ENCODE measurements around the gene RIMS1.

RIMS1 gene

DNA sequence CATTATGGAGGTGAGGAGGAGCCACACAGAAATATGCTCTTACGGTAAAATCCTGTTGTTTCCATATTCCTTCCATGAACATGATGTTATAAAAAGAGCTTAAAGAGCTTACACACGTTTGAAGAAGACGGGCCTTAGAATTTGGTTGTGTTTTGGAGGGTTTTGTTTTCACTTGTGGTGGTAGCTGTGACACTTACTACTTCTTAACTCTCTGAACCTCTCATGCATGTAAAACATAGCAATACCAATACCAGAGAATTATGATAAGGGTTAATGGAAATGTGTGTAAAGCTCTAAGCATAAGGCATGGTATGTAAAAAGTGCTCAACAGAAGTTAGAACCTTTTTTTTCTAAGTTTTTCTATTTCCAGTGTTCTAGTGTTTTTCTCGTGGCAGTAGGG lies 479.4 kb downstream of the RIMS1 start:
- DNase-seq: no peak

DNA sequence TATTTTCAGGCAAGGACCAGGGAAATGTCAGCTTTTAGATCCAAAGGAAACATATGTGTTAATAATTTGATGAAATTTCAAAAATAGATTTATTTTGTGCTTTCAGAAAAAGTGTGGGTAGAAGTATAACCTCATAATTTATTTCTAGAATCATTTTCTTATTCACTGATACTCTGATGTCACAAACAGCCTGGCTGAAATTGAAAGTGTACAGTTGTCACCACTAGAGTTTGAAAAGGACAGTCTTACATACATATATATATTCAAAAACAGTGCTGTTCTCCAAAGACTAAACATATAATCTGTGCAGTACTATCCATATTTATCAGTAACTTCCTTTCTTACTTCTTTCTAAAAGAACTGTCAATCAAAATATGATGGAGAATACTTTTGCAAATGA lies 481.1 kb downstream of the RIMS1 start:
- no peak for DNase-seq

DNA sequence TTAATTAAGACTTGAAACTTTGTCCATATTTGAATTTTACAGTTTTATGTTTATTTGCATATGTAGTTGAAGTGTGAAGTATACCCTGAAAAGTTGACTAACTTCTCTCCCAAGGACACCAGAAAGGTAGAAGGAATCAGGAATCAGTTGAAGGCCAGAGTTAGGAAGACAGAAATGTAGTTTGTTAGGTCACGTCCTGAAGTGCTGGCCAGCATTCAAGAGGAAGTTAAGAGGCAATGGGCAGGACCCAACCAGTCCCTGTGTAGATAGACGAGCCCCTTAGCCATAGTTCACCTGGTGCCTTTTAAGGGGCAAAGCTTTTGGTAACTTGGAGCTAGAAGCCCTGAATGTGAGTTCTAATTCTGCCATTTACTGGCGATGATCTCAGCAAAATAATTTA lies 485.1 kb downstream of the RIMS1 start:
- DNase-seq: no peak

DNA sequence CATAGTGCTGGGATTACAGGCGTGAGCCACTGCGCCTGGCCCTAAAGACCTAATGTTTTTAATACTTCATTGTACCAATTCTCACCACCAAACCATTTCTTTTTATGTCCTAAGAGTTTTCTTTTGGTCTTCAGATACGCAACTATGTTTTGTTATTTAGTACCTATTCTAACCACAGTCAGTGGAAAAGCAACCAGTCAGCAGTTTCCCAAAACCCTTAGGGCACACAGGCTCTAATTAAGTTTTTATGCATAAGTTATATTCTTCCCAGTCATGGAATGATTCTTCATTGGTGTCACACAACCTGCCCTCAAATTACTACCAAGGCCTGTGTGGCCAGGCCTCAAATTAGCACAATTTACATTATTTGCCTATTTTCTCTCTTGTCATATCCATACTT lies 487.8 kb downstream of the RIMS1 start:
- DNase-seq: no peak

DNA sequence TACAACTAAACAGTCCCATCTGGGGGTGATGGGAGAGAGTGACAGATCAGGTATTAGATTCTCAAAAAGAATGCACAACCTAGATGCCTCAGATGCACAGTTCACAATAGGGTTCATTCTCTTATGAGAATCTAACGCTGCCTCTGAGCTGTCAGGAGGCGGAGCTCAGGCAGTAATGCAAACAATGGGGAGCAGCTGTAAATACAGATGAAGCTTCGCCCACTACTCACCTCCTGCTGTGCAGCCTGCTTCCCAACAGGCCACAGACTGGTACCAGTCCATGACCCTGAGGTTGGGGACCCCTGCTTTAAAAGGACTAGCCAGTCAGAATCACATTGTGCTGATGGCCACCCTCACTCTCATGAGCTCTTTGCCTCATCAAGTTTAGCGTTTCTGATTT lies 488.5 kb downstream of the RIMS1 start:
- no peak for DNase-seq

DNA sequence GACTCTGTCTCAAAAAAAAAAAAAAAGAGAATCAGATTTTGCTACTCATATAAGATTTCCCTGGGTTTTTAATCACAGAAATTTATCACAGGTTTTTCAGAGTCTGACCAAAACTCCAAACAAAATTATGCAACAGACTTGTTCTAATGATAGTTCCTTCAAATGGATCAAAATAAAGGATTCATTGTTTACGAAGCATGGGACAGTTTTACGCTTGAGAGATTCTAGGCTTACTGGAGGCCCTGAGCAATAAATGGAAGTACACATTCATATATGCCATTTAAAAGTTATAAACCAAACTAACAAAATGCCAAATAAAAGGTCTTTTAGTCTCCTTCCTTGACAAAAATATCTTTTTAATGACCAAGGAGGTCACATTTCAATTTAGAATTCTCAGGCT lies 490.4 kb downstream of the RIMS1 start:
- DNase-seq: no peak

DNA sequence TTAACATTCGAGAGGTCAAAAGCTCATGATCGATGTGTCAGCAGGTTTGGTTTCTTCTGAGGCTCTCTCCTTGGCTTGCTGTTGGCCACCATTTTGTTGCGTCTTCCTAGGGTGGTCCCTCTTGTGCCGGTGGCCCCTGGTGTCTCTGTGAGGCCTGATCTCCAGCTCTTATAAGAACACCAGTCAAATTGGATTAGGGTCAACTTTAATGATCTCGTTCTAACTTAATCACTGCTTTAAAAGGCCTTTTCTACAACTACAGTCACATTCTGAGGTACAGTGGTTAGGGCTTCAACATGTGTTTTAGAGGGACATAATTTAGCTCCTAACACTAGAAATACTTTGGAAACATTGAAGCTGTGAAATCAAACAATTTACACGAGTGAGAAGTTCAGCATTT lies 494.7 kb downstream of the RIMS1 start:
- no peak for DNase-seq

DNA sequence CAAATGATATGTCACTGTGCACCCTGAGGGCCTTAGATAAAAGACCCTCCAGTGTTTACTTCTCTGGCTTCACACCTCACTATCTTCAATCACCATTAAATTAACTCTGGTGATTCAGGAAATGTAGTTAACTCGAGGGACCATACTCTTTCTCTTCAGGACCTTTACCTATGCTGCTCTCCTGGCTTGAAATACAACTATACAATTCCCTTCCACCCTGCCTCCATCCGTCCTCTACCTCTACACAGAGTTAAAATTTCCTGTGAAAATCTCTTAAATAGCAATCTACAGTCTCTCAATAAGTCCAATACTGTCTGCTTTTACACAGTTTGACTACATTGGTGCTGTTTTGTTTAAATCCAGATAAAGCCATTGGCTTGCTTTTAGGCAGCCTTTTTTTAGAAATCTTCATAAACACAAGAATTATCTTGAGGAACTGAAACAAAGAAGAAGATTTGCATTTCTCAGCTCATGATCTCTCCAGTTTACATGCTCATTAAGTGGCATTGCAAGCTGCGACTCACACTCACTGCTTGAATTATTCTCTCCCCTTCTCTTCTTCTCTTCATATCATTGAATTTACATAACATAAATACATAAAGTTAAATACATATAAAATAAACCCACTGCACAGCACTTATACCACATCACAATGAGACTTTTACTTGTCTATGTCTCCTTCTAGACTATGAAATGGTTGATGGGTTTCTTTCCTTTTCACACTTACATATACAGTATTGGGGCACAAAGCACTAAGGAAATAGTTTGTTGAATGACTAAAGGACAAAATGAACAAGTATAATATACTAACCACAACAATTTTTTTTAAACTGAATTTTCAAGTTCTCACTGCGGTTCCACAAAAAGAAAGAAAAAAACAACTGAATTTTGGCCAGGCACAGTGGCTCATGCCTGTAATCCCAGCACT lies 496.5 kb downstream of the RIMS1 start:
- no peak for DNase-seq

DNA sequence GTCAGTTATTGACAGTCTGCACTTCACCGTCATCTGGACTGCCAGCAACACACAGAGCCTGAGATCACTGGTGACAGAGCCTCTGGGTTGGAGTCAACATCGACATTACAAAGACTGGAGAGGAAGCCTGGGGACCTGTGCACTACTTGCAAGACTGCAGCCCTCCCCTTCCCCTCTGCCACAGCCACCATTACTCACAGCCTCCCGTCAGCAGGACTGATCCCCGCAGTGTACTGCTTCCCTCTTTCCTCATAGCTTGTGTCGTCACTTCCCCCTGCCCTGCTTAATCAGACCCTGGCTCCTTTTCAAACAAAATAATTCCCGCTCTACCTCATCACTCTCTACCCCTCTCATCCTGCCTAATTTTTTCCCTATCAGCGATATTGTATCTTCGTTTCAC lies 500.0 kb downstream of the RIMS1 start:
- DNase-seq: peak; percentile 39 to 51 (median 40)

DNA sequence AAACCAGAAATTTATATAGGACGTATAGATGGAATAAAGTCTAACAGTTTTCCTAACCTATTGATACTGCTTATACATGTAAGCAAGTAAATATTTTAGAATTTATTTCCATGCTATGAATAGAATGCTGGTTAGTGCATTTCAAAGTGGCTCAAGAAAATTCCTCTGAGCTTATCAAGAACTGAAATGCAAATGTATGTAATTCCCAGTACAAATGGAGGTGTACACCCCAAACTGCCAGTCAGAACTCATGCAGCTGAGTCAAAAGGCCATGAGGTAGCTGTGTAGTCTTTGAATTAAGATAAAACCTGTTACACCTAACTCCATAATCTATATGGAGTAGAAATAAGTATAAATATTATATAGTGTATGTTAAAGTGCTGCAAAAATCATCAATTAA lies 503.3 kb downstream of the RIMS1 start:
- DNase-seq: no peak

DNA sequence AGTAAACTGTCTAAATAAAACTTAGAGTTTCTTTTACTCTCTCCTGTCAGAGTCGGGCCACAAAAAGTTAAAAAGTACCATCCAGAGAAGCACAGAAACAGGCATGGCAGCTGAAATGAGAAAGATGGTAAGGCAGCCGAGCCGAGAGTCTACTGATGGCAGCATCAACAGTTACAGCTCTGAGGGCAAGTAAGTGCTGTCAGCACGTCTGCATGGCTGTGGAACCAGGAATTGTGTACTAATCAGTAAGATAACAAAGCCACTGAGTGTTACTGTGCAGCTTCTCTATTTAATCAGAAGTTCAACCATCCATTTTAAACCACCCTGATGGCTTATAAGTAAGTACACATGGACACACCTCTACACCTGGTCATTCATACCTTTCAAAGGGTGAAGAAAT lies 504.2 kb downstream of the RIMS1 start:
- DNase-seq: no peak

DNA sequence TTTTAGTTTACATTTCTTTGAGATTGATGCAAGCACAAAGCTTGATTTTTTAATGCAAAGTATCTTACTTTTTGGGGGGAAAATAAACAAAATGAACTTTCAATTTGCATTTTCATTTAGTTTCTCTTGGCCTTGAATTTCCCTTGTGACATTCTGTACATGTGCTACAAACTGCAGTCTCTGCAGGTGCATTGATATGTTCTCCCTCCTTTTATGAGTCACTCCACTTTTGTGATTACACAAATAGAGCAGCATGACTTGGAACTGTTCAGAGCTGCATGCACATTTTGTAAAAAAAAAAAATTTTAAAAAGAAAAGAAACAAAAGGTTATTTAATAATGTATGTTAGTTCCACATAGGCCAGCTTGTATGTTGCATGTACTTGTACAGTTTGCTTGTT lies 515.5 kb downstream of the RIMS1 start:
- DNase-seq: no peak

DNA sequence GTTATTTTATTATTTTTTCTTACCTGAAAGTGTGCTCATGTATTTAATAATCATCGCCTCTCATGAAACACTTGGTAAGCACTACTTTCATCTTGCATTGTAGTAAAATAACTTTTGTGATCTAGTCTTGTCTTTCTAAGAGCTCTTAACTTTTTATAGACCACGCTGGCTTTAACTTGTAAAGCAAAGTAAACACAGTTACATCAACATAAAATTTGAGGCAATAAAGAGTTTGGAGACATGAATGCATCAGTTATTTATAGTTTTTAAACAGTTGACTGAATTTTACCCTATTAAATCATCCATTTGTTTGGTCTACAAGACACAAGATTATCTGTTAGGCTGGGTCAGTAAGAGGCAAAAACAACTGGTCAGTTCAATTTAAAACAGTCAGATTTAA lies 517.1 kb downstream of the RIMS1 start:
- no peak for DNase-seq

DNA sequence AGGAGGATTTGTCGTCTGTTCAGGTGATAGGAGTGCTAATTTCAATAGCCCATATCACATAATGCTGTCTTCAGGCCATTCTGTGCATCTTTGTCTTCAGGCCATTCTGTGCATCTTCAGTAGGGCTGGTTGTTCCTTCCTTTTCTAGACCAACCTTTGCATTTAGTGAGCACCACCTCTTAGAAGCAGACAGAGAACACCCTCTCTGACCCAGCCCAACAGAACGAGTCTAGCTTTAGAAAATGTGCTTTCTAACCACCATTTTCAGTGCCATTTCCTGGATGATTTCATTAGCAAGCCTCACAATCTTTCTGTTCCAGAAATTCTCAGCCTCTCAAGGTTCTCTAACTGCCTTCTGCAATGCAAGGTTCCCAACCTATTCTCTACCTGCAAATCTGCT lies 520.2 kb downstream of the RIMS1 start:
- DNase-seq: no peak

DNA sequence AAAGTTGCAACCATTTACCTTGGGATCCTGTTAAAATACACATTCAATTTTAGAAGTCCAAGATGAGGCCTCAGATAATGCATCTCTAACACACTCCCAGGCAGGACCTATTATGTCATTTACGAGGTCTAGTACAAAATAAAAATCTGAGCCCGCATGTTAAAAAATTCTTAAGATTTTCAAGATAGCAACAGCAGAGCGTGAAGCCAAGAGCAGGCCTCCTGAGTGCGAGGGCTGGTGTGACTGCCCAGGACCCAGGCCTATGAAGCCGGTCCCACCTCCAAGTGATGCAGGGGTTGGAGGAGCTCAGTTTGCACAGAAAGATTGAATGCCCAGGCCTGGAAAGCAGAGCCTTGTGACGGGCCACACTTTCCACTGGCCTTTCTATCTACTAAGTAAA lies 524.4 kb downstream of the RIMS1 start:
- no peak for DNase-seq

DNA sequence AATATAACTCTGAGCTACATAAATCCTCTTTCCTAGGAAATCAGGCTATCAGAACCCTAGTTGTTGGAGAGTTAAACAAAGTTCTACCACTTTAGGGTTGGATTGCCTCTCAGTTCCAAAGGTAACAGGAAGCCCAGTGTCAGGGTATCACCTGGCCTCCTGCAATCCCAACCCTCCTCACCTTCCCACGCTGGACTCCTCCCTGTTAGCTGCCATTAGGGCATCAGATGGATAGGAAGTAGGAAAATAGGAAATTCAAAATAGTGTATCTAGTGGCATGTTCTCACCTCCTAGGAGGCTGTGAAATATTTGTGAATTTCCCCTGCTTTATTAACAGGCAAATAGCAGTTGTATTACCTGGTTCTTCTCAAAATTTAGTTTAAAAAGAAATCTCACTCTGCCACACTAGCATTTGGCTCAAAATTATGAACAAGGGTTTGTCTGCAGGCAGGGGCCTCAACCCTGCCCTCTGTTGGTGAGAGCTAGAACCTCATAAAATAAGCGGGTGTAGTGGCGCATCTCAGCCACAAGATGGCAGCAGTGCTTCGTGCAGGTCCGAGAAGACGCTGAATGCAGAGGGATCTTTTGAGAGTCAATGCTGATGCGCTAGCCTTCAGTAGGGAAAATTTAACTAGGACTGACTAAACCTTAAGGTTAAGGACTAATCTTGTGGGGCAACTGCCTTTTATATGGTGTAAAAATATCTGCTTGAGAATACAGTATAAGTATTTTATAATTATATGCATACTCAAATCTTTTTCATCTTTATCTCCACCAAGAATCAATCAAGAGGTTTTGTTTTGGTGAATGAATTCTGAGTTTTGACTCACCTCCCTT lies 525.7 kb downstream of the RIMS1 start:
- peak; percentile 80 to 86 (median 80) for DNase-seq

DNA sequence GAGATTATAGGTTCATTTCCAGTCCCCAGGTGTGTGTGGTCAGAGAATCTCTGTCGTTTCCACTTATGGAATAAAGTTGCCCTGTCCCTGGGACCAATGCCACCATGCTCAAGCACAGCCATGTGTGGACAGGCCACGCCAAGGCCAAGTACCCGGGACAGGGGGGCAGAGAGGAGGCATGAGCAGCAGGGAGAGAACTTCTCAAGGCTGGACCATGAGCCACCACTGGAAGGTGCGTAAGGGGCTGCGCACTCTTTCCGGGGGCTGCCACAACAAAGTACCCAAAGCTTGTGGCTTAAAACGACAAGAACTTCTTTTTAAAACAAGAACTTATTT lies 526.3 kb downstream of the RIMS1 start:
- DNase-seq: no peak

DNA sequence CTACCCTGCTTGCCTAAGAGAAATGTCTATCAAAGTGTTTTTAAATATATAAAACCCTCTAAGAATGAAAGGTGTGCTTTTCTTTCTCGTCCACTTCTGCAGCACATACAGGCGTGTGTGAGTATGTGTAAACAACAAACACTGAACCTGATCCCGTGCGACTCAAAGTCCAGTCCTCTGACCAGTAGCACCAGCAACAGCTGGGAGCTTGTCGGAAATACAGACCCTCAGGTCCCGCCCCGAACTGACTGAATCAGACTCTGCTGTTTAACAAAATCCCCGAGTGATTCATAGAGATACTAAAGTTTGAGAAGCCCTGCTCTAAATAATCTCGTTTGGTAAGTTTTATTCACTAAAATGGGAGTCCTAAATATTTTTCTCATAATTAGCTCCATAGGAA lies 527.5 kb downstream of the RIMS1 start:
- DNase-seq: no peak

DNA sequence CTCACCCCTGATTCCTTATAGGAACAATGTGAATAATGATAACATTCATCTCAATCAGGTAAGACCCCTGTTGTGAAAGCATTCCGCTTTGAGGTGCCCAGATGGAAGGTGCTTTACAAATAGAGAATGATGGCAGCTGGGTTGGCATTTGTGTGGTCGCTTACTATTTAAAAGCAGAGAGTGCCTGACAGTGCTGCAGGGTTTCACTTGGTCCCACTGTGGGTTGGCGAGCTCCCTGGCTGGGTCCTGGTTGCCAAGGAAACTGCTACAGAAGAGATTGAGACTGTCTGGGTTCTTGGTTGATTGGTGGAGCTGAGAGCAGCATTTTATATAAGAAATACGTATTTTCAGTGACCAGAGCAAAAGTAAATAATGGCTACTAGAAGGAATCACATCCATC lies 528.3 kb downstream of the RIMS1 start:
- no peak for DNase-seq

DNA sequence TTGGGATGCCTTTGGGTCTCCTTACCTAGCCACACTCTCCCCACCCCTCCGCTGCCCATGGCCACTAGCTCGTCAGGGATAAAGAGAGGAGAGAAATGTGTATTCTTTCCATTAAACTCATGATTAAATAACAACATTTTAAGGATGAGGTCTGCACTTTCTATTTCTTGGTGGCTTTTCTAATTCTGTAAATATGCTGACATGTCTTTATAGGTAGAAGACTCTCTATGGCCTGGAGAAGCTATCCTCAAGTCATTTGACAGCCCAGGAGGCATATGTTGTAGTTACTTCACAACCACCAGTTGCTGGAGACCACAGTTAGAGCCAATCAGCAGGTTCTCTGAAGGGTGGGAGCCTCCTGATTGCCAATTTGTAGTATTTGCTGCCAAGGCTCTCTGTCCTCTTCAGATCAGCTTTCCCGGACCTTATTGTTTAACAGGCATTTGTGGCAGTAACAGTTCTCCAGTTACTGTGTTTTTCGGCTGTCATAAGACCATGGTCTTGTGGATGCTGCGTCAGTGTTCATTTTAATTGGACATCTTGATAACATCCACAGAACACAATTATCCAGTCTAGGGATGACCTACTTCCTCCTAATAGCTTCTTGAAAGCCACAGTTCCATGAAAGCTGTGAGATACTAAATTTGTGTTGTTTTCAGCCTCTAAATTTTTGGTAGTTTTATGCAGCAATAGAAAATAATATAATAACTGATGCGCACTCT lies 530.6 kb downstream of the RIMS1 start:
- no peak for DNase-seq

DNA sequence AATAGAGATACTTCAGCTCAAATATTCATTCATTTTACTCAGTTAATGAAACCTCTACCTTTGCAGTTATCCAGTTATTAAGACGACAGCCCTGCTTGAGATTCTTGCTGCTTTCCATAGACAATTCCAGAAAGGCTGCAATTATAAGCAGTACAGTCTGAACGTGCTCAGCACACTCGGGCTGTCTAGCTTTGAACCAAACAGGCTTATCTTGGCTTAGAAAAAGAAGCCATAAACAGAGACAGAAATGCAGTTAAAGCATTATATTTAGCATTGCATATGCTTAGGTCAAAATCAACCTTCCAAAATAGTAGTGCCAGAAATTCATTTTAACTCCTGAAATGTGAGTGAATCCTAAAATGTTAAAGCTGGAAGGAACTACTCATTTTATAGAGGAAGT lies 531.4 kb downstream of the RIMS1 start:
- DNase-seq: no peak

DNA sequence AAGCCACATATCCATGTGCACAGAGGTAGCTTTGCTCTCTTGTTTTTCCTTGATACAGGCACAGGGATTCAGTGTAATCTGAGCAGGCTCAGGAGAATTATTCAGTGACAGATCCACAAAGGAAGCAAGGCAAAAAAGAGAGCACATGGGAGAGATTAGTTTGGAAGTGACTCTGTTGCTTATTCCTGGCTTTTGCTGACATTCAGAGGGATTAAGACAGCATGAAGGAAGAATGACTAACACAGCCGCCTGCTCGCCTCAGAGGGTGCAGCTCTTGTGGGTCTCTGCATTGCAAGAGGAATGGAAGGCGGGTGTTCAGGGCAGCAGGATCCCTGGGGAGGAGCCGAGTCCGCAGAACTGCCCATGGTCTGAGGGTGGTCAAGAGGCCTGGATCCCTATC lies 532.1 kb downstream of the RIMS1 start:
- no peak for DNase-seq

DNA sequence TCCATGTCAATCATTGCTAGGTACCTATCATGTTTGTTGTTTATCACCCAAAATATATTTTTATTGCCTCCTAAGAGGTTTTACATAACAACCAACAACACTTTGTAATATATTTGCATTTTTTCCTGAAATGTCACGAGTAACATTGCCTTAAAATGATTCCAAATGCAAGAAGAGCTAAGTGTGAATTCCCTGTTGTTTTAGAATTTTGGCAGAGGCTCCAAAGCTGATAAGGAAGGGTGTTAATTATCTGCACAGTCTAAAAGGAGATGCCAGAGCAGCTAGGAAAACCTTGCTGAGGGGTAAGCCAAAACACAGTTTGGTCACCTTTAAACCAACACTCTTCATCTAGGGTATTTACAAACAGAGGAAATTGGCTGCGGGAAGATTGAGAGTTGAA lies 533.6 kb downstream of the RIMS1 start:
- no peak for DNase-seq

DNA sequence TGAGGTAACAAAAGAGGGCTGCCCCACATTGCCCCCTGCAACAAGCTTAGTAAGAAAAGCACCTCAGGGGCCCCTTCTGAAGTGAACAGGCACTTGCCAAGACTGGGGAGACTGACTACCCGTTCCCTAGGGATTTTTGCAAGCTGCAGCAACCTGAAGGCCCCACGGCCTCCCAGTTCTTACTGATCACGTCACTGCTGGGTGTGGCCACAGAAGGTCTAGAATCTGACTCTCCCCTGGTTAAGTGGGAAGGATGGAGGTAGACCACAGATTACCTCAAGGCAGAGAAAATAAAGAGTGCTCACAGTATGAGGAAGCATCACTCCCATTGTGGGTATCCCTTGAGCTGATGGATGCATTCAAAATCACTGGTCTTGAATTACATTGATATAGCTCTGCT lies 534.1 kb downstream of the RIMS1 start:
- DNase-seq: no peak
